Measurements from ENCODE around the gene FMO1.
"Not testable (repeated sequence)": the region's sequence is repeated elsewhere in the genome, so short reads cannot be mapped to it uniquely, and the experiment has no call there.

The FMO1 gene

GRCh38 chr1:171279678-171280077 is 31.4 kb downstream of the FMO1 start:
- DNase-seq (ENCODE audit: low spot score): no peak

- no peak for DNase-seq (ENCODE audit: low spot score)
Measured at GRCh38 chr1:171280599-171280998, 32.3 kb downstream of the FMO1 start.

- no peak for DNase-seq (ENCODE audit: low spot score)
Measured at GRCh38 chr1:171286032-171286705, 37.9 kb downstream of the FMO1 start.

GRCh38 chr1:171290621-171291020 is 42.3 kb downstream of the FMO1 start:
- DNase-seq (ENCODE audit: low spot score): peak; percentile 49

- no peak for DNase-seq (ENCODE audit: low spot score)
Measured at GRCh38 chr1:171292799-171293198, 44.5 kb downstream of the FMO1 start.

GRCh38 chr1:171295383-171295782 is 47.1 kb downstream of the FMO1 start:
- DNase-seq (ENCODE audit: low spot score): not testable (repeated sequence)

GRCh38 chr1:171295821-171296220 is 47.5 kb downstream of the FMO1 start:
- no peak for DNase-seq (ENCODE audit: low spot score)

GRCh38 chr1:171296897-171297296 is 48.6 kb downstream of the FMO1 start:
- no peak for DNase-seq (ENCODE audit: low spot score)

GRCh38 chr1:171298696-171299095 is 50.4 kb downstream of the FMO1 start:
- DNase-seq (ENCODE audit: low spot score): no peak

GRCh38 chr1:171299342-171299741 is 51.0 kb downstream of the FMO1 start:
- no peak for DNase-seq (ENCODE audit: low spot score)

- no peak for DNase-seq (ENCODE audit: low spot score)
Measured at GRCh38 chr1:171300401-171300800, 52.1 kb downstream of the FMO1 start.

- DNase-seq (ENCODE audit: low spot score): no peak
Measured at GRCh38 chr1:171310661-171311087, 62.4 kb downstream of the FMO1 start.

- no peak for DNase-seq (ENCODE audit: low spot score)
Measured at GRCh38 chr1:171311771-171312558, 63.7 kb downstream of the FMO1 start.

- DNase-seq (ENCODE audit: low spot score): no peak
Measured at GRCh38 chr1:171313319-171313834, 65.1 kb downstream of the FMO1 start.

- peak; percentile 89 for DNase-seq (ENCODE audit: low spot score)
Measured at GRCh38 chr1:171313835-171314320, 65.6 kb downstream of the FMO1 start, which contains the start of gene FMO4. Gene FMO4 (plus strand): TSS chr1:171314183. CDS start chr1:171319826, 5,643 bp downstream.

GRCh38 chr1:171329251-171329650 is 81.0 kb downstream of the FMO1 start:
- no peak for DNase-seq (ENCODE audit: low spot score)

- no peak for DNase-seq (ENCODE audit: low spot score)
Measured at GRCh38 chr1:171334024-171334640, 85.8 kb downstream of the FMO1 start.

Measured in D341Med (cell line).